Activated CD4-positive, alpha-beta T cell treated with anti-CD3 and anti-CD28 coated beads, Interleukin-2, Interleukin-4, amounts not matched to agents 100 ng/mL and 50 ng/mL, durations not matched to agents 16 hours and 8 hours (primary cell): ENCODE measurements around the gene PNPLA6.
A peak's percentile ranks its signal among the peaks of the same experiment; 100 is the strongest.

Source experiments
- DNase-seq: peaks from one replicate; pipeline ENCODE4 v3.0.0-alpha.2; 2020; ENCODE audit warnings: low spot score

Gene PNPLA6

DNA sequence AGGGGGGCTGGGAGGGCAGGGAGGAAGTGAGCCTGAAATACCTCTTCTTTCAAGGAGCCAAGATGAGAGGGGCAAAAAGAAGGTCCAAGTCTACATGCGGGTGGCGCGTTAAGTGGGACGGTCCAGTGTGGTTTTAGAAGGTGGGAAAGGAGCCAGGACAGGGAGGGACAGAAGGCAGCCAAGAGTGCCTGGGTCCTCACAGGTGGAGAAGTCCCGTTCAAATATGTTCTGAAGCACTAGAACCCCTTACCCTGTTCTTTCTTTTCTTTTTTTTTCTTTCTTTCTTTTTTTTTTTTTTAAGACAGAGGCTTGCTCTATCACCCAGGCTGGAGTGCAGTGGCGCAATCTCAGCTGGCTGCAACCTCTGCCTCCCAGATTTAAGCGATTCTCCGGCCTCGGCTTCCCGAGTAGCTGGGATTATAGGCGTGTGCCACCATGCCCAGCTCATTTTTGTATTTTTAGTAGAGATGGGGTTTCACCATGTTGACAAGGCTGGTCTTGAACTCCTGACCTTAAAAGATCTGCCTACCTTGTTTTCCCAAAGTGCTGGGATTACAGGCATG lies 67.5 kb downstream of the PNPLA6 start:
- no peak for DNase-seq

DNA sequence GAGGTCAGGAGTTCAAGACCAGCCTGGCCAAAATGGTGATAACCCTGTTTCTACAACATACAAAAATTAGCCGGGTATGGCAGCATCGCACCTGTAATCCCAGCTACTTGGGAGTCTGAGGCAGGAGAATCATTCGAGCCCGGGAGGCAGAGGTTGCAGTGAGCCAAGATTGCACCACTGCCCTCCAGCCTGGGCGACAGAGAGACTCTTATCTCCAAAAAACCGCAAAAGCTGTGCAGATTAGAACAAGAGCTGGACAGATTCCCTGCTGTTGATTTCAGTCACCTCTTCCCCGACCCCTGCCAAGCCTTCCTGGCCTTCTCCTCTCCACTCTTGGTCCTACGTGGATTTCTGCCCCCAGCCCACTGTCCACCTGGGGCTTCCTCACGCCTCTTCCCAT lies 68.4 kb downstream of the PNPLA6 start:
- no peak for DNase-seq

DNA sequence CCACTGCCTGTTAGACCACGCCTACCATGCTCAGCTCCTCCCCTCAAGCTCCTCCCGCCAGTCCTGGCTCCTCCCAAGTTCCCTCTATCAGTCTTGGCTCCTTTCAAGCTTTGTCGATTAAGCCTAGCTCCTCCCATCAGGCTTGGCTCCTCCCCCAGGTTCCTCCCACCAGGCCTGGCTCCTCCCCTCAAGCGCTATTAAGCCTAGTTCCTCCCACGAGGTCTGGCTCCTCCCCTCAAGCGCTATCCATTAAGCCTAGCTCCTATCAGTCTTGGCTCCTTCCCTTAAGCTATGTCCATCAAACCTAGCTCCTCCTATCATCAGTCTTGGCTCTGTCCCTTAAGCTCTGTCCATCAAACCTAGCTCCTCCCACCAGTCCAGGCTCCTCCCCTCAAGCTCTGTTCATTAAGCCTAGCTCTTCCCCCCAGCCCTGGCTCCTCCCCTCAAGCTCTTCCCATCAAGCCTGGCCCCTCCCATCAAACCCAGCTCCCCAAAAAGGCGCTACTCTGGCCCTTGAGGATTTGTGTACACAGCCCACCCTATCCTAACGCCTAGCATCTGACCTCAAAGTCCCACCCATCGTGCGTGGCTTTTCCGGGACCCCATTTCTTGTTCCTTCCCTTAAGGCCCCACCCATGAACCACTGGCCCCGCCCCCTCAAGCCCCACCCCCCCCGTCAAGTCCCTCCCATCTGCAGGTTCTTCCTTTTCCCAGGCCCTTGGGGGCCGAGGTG lies 70.1 kb downstream of the PNPLA6 start:
- peak; percentile 29 for DNase-seq

DNA sequence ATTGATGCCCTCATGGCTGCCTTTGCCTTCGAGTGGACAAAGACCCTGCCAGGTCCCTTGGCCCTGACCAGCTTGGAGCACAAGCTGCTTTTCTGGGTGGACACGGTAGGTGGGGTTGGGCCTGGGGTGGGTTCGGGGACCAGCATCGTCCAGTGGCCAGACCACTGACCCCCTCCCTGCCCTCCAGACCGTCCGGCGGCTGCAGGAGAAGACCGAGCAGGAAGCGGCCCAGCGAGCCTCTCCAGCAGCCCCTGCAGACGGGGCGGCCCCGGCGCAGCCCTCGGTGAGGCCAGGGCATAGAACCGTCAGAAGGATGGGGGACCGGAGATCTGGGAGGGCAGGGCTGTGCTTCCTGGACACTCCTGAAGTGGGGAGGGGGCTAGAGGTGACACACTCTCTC lies 70.8 kb downstream of the PNPLA6 start:
- no peak for DNase-seq

DNA sequence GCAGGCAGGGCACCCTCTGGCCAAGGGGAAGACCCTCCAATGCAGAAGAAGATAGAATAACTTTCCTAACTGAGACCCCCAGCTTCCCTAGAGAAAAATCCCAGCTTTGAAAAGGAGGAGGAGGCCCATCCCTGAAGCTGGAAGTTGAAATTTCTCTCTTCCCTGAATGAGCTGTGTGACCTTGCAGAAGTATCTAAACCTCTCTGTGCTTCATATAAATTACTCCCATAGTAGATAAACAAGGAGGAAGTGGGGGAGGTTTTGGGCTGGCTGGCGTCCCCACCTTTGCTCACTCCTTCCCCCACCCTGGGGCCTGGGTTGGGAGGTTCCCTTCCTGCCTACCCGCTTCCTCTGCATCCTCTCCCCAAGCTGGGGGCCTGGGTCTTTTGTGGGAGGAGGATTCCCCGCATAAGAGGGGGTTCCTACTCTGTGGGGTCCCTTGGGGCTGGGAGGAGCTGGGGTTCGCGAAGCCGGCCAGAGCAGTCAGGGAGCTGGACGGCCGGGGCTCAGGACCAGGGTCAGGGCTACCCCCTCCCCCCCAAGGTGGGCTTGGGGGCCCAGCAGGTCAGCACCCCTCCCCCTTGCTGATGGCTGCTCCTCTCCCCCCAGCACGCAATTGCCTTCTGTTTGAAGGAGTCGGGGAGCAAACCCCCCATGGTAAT lies 71.8 kb downstream of the PNPLA6 start:
- DNase-seq, result no peak

DNA sequence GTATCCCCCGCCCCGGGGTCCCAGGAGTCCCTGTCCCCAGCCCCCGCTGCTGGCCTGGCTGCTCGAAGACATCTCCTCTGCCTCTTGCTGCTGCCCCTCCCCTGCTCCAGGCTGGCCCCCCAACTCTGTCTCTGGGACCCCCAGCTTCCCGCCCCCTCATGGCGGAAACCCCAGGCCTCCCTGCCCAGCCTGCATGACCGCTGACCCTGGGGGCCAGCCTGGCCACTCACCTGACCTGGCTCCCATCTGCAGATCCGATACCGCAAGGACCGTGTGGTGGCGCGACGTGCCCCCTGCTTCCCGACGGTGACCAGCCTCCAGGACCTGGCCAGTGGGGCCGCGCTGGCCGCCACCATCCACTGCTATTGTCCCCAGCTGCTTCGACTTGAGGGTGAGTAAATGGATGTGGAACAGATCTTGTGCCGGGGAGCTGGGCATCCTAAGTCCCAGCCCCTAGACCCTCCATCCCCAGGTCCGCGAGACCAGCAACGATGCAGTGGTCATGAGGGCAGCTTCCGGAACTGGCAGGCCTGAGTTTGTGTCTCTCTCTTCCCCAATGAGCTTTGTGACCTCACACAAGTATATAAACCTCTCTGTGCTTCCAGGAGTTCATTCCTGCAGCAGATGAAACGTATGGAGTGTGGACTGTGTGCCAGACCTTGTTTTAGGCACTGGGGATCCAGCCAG lies 72.5 kb downstream of the PNPLA6 start:
- no peak for DNase-seq

DNA sequence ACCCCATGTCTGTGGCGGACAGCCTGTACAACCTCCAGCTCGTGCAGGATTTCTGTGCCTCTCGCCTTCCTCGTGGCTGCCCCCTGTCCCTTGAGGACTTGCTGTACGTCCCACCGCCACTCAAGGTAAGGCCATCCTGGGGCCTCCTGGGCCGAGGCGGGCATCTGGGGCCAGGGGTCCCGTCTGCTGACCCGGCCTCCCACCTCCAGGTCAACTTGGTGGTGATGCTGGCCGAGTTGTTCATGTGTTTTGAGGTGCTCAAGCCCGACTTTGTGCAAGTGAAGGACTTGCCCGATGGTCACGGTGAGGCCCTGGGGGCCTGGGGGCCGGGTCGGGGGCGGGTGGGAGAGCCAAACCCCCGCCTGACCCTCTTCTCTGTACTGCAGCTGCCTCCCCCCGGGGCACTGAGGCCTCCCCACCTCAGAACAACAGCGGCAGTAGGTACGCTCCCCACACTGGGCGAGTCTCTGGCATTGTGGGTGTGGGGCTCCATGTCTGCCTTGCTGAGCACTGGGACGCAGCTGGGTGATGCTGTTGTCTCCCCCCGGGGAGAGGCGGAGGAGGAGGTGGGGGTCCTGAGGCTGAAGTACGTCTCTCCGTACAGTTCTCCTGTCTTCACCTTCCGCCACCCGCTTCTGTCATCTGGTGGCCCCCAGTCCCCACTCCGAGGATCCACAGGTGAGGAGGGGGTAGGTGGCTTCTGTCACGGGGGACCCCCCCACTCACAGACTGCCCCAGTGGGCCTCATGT lies 75.1 kb downstream of the PNPLA6 start:
- DNase-seq, result no peak
